SU-DHL-6 (cell line): Measurements from ENCODE around the gene ILDR2.

Experiments used
- H2AFZ ChIP-seq: fragments of 200-600 bp; sonication (generic); 2 replicates; pipeline ENCODE4 v1.6.1; 2014; ENCODE audit warnings: low read depth, mild to moderate bottlenecking, moderate library complexity, mixed read lengths, antibody characterized with exemption, low read length; ENCODE audit not compliant: severe bottlenecking
- H3F3A ChIP-seq: fragments of 200-600 bp; shearing (Covaris generic); 2 replicates; pipeline ENCODE4 v1.6.0; 2016; ENCODE audit warnings: antibody characterized with exemption, mild to moderate bottlenecking; ENCODE audit not compliant: insufficient read depth
- H3K27ac ChIP-seq: fragments of 200-600 bp; sonication (generic); 2 replicates; pipeline ENCODE4 v1.5.1; 2016; ENCODE audit warnings: low read depth, mild to moderate bottlenecking, low read length, moderate library complexity, mixed read lengths
- H3K27me3 ChIP-seq: fragments of 200-600 bp; sonication (generic), shearing (Covaris generic); 2 replicates; pipeline ENCODE4 v1.6.0; 2014; ENCODE audit warnings: mild to moderate bottlenecking, low read length
- H3K36me3 ChIP-seq: fragments of 200-600 bp; sonication (generic); 2 replicates; pipeline ENCODE4 v1.6.1; 2014; ENCODE audit warnings: mild to moderate bottlenecking, low read length, mixed read lengths
- H3K4me2 ChIP-seq: fragments of 300-600, 200-600 bp; shearing (Covaris generic), sonication (generic); 2 replicates; pipeline ENCODE4 v1.6.0; 2014; ENCODE audit warnings: low read length, low read depth, mild to moderate bottlenecking; ENCODE audit not compliant: poor library complexity, severe bottlenecking
- H3K4me3 ChIP-seq: fragments of 200-600 bp; sonication (generic); 2 replicates; pipeline ENCODE4 v1.5.1; 2014; ENCODE audit warnings: antibody characterized with exemption, low read length, mild to moderate bottlenecking, mixed read lengths; ENCODE audit not compliant: insufficient read depth, poor library complexity, severe bottlenecking
- H3K79me2 ChIP-seq: fragments of 200-600 bp; sonication (generic); 2 replicates; pipeline ENCODE4 v1.6.1; 2014; ENCODE audit warnings: mild to moderate bottlenecking, low read length, moderate library complexity; ENCODE audit not compliant: insufficient read depth
- H3K9ac ChIP-seq: fragments of 200-600 bp; sonication (generic); 2 replicates; pipeline ENCODE4 v1.7.0; 2014; ENCODE audit warnings: mild to moderate bottlenecking, low read length
- H3K9me2 ChIP-seq: fragments of 200-600 bp; sonication (generic); replicated peaks from 2 replicates; pipeline ENCODE4 v1.6.1; 2014; ENCODE audit warnings: low read length; ENCODE audit not compliant: insufficient read depth
- H3K9me3 ChIP-seq: fragments of 200-600 bp; sonication (generic); 2 replicates; pipeline ENCODE4 v1.6.1; 2014; ENCODE audit warnings: low read length, mixed read lengths; ENCODE audit not compliant: insufficient read depth
- H4K20me1 ChIP-seq: fragments of 200-600 bp; sonication (generic); 2 replicates; pipeline ENCODE4 v1.6.1; 2014; ENCODE audit warnings: low read depth, mild to moderate bottlenecking, antibody characterized with exemption, low read length, moderate library complexity, mixed read lengths
- CTCF ChIP-seq: fragments of 200-600 bp; sonication (generic); IDR thresholded peaks from one replicate; pipeline ENCODE4 v1.5.1; 2017; ENCODE audit warnings: antibody characterized with exemption, mild to moderate bottlenecking, low read length, moderate library complexity; ENCODE audit not compliant: insufficient read depth, poor library complexity, severe bottlenecking
- EZH2phosphoT487 ChIP-seq: fragments of 200-600 bp; sonication (generic), shearing (Covaris generic); conservative IDR thresholded peaks from 2 replicates; pipeline ENCODE4 v1.6.1; 2018; ENCODE audit warnings: mild to moderate bottlenecking, antibody characterized with exemption, low read length, moderate library complexity, mixed read lengths

ILDR2 gene

GRCh38 chr1:166956057-166956850, 19.1 kb downstream of the ILDR2 start:
- Histone ChIP-seq H3K9me2 (no peaks in the 10 kb centered on the region), H3K9ac (no peak overlapping the region), H3K36me3 (no peaks in the 10 kb centered on the region), H3K9me3 (no peaks in the 10 kb centered on the region), H4K20me1 (no peaks in the 10 kb centered on the region), H3K27ac (no peak overlapping the region), H3K4me3 (no peak overlapping the region), H3K27me3 (no peaks in the 10 kb centered on the region), H3K4me2 (no peak overlapping the region), H3F3A (no peaks in the 10 kb centered on the region), H3K79me2 (no peaks in the 10 kb centered on the region), H2AFZ (no peak overlapping the region)
- TF ChIP-seq CTCF = no peak
- TF ChIP-seq EZH2phosphoT487 = no peak

- no peaks in the 10 kb centered on the region for H3K27me3 ChIP-seq
- H3K79me2 ChIP-seq = no peaks in the 10 kb centered on the region
- no peaks in the 10 kb centered on the region for H3K36me3 ChIP-seq
- H3K9me3 ChIP-seq = no peaks in the 10 kb centered on the region
- no peak overlapping the region for H3K27ac ChIP-seq
- TF ChIP-seq EZH2phosphoT487 (no peak), CTCF (no peak)
- H3K4me3 ChIP-seq = no peak overlapping the region
- no peaks in the 10 kb centered on the region for H3K9me2 ChIP-seq
- H4K20me1 ChIP-seq = no peaks in the 10 kb centered on the region
- no peak overlapping the region for H2AFZ ChIP-seq
- no peaks in the 10 kb centered on the region for H3F3A ChIP-seq
- H3K4me2 ChIP-seq = no peak overlapping the region
- H3K9ac ChIP-seq = no peak overlapping the region
These were observed 21.8 kb downstream of the ILDR2 start for GRCh38 chr1:166953491-166953890.

GRCh38 chr1:166952002-166952746, 23.2 kb downstream of the ILDR2 start:
- TF ChIP-seq CTCF (no peak), EZH2phosphoT487 (no peak)

More at GRCh38 chr1:166952002-166952746, 23.2 kb downstream of the ILDR2 start:
- Histone ChIP-seq H2AFZ (no peak overlapping the region), H3K27ac (no peak overlapping the region), H3K27me3 (no peaks in the 10 kb centered on the region), H3F3A (no peaks in the 10 kb centered on the region), H4K20me1 (no peaks in the 10 kb centered on the region), H3K9me2 (no peaks in the 10 kb centered on the region), H3K79me2 (no peaks in the 10 kb centered on the region), H3K9me3 (no peaks in the 10 kb centered on the region), H3K4me2 (no peak overlapping the region), H3K36me3 (no peaks in the 10 kb centered on the region), H3K4me3 (no peak overlapping the region), H3K9ac (no peak overlapping the region)
